Measurements from ENCODE around the gene IGF2BP2.

Gene IGF2BP2

DNA sequence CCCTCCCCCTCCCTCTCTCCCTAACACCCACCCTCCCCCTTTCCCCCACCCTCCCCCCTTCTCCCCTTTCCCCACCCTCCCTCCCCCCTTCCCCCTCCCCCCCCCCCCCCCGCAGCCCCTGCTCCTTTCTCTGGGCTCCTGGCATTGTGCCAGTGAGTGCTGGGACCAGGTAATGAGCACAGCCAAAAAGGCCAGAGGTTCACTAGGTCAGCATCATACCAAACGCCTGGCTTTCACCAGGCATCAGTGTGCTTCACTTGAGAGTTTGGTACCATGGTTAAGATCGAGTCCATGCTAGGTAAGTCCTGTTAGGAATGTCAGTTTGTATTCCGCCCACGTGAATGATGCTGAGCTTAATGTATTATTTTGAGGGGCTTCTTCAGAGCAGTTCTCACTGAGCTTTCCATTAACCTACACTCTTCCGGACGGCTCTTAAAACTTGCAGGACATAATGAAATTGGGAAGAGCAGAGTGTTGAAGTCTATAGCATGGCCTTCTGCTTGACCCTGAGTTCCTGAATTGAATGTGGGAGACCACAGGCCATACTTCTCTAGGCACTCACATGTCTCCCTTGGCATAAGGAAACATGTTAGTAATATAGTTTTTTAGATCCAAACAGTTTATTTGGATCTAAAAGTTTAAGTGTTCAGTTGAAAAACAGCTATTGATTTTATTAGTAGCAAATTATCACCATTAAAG is 193.2 kb downstream of the IGF2BP2 start:
- no peak overlapping the region for H3K4me3 ChIP-seq (replicated peaks; ENCODE audit: low read depth, low read length)
- TF ChIP-seq, protein P1, sequence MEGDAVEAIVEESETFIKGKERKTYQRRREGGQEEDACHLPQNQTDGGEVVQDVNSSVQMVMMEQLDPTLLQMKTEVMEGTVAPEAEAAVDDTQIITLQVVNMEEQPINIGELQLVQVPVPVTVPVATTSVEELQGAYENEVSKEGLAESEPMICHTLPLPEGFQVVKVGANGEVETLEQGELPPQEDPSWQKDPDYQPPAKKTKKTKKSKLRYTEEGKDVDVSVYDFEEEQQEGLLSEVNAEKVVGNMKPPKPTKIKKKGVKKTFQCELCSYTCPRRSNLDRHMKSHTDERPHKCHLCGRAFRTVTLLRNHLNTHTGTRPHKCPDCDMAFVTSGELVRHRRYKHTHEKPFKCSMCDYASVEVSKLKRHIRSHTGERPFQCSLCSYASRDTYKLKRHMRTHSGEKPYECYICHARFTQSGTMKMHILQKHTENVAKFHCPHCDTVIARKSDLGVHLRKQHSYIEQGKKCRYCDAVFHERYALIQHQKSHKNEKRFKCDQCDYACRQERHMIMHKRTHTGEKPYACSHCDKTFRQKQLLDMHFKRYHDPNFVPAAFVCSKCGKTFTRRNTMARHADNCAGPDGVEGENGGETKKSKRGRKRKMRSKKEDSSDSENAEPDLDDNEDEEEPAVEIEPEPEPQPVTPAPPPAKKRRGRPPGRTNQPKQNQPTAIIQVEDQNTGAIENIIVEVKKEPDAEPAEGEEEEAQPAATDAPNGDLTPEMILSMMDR (IDR thresholded peaks at IDR 0.05; ENCODE audit: low read length, missing control alignments), result no peak
- DNase-seq (ENCODE audit: low read depth), result peak; percentile 26

DNA sequence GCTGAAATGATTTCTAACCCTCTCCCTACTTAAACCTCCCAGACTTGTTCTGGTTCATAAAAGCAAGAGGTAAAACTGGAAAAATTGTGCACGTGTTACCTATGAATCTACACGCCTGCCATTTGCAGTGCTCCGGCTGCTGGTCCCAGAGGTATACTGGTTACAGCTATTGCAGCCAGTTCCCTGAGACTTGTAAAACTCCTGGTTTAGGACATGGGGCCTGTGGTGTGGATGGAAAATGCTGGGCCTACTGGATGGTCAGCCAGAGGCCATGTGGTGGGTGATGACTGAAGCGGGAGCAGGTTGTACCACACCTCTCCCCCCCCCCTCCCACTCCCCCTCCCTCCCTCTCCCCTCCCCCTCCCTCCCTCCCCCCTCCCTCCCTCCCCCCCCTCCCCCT is 193.7 kb downstream of the IGF2BP2 start:
- TF ChIP-seq, protein P1 (IDR thresholded peaks at IDR 0.05; ENCODE audit: low read length, missing control alignments), result no peak
- no peak overlapping the region for H3K4me3 ChIP-seq (replicated peaks; ENCODE audit: low read depth, low read length)
- peak; percentile 24 for DNase-seq (ENCODE audit: low read depth)

DNA sequence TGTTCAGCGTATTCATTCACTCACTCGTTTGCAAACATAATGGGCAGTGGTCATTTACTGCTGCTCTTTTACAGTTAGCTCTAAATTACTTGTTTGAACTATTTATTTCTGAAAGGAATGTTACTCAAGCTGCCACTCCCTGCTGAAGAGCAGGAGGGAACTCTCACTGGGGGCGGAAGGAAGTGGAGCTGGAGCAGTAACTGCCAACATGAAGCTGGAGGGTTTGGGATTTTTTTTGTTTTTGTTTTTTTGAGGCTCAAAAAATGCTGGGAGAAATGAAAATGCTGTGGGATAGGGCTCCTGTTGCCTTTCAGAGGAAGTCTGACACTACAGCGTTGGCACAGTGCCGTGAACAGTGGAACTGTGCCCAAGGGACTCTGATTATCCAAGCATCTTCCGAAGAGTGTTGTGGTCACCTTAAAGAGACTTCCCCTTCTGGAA is 194.6 kb downstream of the IGF2BP2 start:
- TF ChIP-seq, protein P1 (IDR thresholded peaks at IDR 0.05; ENCODE audit: low read length, missing control alignments), result no peak
- H3K4me3 ChIP-seq (replicated peaks; ENCODE audit: low read depth, low read length), result no peak overlapping the region
- DNase-seq (ENCODE audit: low read depth), result peak; percentile 66

DNA sequence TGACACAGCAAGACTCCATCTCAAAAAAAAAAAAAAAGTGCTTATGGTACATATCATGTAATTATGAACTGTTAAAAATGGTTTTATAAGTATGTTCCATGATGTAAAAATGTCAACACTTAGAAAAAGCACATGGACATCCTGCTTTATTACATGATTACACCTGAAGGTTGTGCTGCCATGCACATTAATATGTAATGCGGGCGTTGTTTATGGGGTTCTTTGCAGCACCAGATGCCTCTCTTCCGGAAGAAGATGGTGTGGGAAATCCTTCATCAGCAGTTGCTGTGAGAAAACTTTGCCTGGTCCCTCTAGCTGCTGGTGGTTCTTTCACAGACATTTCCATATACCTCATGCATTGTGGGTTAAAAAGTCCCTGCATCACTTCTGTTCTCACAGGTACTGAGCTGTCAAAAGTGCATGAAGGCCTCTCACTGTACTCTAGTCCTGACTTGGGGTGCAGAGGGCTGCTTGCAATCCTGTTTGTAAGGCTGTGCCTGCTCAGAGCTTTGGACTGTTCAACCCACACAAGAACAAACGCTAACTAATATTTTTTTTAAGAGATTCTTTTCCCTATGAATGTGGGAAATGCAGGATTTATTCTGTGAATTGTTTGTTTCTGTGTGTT is 195.2 kb downstream of the IGF2BP2 start:
- TF ChIP-seq, protein P1 (IDR thresholded peaks at IDR 0.05; ENCODE audit: low read length, missing control alignments), result no peak
- no peak for DNase-seq (ENCODE audit: low read depth)
- no peak overlapping the region for H3K4me3 ChIP-seq (replicated peaks; ENCODE audit: low read depth, low read length)

DNA sequence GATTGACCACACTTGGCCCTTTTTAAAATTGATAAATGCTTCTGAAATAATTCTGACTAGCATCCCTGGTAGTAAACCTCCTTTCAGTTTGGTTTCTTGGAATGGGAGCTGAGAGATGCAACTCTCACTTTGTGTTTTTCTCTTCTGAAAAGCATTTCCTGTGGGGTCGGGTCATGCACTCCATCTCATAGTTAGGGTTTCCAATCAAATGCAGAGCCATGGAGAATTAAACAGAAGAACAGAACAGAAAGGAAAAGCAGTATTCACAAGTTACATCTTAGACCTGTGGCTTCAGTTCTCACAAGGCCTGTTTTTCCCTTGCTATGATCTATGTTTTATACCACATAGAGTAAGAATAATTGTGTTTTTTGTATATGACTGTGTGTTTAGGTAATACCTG is 199.1 kb downstream of the IGF2BP2 start:
- no peak for DNase-seq (ENCODE audit: low read depth)
- no peak overlapping the region for H3K4me3 ChIP-seq (replicated peaks; ENCODE audit: low read depth, low read length)
- TF ChIP-seq, protein P1 (IDR thresholded peaks at IDR 0.05; ENCODE audit: low read length, missing control alignments), result no peak

DNA sequence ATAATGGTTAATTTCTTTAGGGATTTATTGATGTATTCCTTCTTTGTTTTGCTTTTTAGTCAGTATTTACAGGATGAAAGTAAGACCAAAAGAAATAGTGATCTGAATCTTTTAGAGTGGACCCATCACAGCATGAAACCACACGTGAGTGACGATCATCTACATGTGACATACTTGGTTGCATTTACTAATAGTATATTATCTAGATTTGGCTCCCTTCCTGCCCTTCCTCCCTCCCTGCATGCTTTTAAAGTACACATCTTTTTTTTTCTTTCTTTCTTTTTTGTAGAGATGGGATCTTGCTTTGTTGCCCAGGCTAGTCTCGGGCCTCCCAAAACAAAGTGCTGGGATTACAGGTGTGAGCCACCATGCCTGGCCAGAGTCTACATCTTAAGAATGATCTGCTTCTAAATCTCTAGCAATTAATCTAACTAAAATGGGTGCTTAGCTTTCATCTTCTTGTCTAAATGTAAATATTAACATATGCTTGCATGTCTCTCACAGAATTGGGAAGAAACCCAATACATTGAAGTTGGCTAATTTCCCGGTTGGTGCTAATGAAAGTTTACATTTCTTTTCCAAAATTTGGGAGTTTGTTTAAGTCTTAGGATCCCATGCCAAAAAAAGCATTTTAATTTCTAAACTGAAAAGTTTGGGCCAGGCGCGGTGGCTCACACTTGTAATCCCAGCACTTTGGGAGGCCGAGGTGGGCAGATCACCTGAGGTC is 200.7 kb downstream of the IGF2BP2 start:
- H3K4me3 ChIP-seq (replicated peaks; ENCODE audit: low read depth, low read length), result no peak overlapping the region
- TF ChIP-seq, protein P1 (IDR thresholded peaks at IDR 0.05; ENCODE audit: low read length, missing control alignments), result no peak
- DNase-seq (ENCODE audit: low read depth), result no peak

Measured in fibroblast of pulmonary artery (primary cell).